Measurements from ENCODE around the gene CXXC5. TPM values are rescaled to one million over a fixed set of nuclear protein-coding genes. Genes with fewer than 3 reads are reported as not detected.
A peak's percentile ranks its signal among the peaks of the same experiment; 100 is the strongest.
"Not testable (repeated sequence)": the region's sequence is repeated elsewhere in the genome, so short reads cannot be mapped to it uniquely, and the experiment has no call there.

Gene CXXC5
- total RNA-seq (2014; rRNA removed; shearing (Covaris generic)), result 39.8 and 43.0 TPM in 2 replicates

DNA sequence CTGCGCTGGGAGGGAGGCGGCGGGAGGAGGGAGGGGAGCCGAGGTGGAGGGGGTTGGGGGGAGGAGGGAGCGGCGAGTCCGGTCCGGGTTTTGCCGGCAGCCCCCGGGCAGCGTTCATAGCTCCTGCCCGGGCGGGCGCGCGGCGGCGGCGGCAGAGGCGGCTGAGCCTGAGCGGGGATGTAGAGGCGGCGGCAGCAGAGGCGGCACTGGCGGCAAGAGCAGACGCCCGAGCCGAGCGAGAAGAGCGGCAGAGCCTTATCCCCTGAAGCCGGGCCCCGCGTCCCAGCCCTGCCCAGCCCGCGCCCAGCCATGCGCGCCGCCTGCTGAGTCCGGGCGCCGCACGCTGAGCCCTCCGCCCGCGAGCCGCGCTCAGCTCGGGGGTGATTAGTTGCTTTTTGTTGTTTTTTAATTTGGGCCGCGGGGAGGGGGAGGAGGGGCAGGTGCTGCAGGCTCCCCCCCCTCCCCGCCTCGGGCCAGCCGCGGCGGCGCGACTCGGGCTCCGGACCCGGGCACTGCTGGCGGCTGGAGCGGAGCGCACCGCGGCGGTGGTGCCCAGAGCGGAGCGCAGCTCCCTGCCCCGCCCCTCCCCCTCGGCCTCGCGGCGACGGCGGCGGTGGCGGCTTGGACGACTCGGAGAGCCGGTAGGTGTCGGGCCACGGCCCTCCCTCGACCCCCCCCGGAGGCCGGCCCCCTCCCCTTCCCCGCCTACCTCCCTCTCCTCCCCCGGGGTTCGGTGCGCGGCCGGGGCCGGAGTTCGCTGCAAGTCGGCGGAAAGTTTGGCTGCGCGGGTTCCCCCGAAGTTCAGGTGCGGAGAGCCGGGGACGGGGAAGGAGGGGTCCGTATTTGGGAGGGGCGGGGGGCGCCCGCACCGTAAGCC lies at the start of gene CXXC5:
Gene CXXC5, plus strand, starts transcription at position 145 of the 877 bp plus-strand sequence. CDS start 32,175 bp downstream, outside the sequence.
- DNase-seq (ENCODE audit: low read depth), result peak; percentile 83

DNA sequence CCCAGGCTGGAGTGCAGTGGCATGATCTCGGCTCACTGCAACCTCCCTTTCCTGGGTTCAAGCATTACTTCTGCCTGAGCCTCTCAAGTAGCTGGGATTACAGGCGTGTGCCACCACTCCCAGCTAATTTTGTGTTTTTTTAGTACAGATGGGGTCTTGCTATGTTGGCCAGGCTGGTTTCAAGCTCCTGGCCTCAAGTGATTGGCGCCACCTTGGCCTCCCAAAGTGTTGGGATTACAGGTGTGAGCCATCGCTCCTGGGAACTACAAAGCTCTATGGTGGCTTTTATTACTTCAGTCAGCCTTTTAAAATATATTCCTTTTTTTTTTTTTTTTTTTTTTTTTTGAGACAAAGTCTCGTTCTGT lies 49.6 kb upstream of the CXXC5 start:
- not testable (repeated sequence) for DNase-seq (ENCODE audit: low read depth)

DNA sequence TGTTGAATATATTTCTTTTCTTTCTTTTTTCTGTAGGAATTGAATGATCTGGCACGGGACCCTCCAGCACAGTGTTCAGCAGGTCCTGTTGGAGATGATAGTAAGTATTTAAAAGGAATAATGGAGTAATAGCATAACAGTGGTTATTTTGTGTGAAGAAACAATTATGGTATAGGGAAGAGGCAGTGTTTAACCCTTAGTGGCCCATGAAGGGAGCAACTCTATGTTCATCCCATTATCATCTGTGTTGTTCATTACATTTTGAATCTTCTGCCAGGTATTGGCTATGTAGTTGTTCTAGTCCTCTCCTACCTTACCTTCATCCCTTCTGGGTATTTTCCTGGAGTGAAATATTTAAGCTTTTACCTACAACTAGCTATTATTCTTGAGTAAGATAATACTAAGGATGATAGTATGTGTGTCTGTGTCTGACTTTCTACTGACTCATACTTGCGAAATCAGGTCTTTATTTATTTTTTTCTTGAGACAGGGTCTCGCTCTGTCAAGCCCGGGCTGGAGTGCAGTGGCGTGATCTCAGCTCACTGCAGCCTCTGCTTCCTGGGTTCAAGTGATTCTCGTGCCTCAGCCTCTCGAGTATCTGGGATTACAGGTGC lies 47.7 kb upstream of the CXXC5 start:
- DNase-seq (ENCODE audit: low read depth), result peak; percentile 8

DNA sequence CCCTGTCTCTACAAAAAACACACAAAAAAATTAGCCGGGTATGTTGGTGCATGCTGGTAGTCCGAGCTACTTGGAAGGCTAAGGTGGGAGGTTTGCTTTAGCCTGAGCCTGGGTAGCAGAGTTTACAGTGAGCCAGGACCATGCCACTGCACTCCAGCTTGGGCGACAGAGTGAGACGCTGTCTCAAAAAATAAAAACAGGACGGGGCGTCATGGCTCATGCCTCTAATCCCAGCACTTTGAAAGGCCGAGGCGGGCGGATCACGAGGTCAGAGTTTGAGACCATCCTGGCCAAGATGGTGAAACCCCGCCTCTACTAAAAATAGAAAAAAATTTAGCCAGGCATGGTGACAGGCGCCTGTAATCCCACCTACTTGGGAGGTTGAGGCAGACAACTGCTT lies 46.7 kb upstream of the CXXC5 start:
- DNase-seq (ENCODE audit: low read depth), result no peak

DNA sequence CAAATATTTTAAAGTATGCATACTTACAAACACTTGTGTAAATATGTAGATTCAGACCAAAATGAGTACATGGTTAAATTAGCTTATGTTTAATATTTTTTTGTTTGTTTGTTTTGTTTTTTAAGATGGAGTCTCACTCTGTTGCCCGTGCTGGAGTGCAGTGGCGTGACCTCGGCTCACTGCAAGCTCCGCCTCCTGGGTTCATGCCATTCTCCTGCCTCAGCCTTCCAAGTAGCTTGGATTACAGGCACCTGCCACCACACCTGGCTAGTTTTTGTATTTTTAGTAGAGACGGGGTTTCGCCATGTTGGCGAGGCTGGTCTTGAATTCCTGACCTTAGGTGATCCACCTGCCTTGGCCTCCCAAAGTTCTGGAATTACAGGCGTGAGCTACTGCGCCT lies 46.2 kb upstream of the CXXC5 start:
- DNase-seq (ENCODE audit: low read depth), result not testable (repeated sequence)

DNA sequence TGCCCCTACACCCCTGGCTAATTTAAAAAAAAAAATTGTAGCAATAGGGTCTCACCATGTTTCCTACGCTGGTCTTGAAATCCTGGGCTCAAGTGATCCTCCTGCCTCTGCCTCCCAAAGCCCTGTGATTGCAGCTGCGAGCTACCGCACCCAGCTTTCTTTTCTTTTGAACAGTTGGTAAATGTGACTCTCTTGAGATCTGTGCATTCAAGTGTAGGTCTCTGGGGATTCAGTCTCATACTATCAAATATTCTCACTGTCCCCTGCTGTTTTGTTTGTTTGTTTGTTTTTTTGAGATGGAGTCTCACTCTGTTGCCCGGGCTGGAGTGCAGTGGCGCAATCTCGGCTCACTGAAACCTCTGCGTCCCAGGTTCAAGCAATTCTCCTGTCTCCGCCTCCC lies 42.3 kb upstream of the CXXC5 start:
- no peak for DNase-seq (ENCODE audit: low read depth)

DNA sequence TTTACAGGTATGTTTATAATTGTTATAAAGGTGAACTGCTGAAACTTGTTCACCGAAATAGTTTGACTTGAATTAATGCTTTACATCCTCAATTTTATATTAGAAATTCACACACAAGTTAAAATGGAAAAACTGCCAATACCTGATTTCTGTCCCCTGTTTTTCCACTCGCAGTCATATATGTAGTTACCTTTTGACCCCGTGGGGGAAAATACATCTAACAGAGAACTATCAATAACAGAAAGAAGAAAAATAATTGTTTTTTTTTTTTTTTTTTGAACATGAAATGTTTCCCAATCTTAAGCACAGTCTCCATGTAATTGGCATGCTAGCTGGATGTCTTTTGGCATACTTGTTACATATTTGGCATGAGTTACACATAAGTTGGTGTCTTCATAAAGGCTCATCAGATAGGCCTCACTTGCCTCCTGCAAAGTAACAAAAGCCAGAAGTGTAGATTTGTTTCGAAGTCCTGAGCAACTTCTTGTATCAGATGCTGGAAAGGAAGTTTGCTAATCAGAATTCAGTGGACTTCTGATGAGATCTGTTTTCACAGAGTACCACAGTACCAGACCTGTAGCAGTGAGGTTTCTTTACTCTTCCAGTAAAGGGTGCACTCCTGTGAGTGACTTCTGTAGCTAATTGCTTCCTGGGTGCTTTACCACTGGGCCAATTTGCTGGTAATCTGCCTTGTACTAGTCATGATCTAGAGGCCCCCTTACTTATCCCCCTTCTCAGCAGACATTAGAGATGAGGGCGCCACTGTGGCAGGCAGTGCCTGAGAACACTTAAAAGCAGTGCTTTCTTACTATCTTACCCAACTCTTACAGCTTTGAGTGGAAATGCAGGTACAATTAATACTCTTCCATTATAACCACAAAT lies 36.2 kb upstream of the CXXC5 start:
- no peak for DNase-seq (ENCODE audit: low read depth)

DNA sequence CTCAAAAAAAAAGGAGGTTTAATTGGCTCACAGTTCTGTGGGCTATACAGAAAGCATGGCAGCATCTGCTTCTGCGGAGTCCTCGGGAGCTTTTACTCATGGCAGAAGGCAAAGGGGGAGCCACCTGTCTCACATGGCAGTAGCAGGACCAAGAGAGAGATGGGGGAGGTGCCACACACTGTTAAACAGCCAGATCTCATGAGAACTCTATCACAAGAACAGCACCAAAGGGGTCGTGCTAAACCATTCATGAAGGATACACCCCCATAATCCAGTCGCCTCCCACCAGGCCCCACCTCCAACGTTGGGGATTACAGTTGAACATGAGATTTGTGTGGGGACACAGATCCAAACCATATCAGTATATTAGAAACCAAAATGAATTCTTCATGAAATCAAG lies 28.3 kb upstream of the CXXC5 start:
- DNase-seq (ENCODE audit: low read depth), result no peak

DNA sequence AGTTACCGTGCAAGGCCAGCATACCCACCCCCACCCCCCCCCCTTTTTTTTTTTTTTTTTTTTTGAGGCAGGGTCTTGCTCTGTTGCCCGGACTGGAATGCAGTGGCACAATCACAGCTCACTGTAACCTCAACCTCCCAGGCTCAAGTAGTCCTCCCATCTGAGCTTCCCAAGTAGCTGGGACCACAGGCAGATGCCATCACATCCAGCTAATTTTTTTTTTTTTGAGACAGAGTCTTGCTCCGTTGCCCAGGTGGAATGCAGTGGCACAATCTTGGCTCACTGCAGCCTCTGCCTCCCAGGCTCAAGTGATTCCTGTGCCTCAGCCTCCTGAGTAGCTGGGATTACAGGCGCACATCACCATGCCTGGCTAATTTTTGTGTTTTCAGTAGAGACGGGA lies 22.8 kb upstream of the CXXC5 start:
- DNase-seq (ENCODE audit: low read depth), result not testable (repeated sequence)

DNA sequence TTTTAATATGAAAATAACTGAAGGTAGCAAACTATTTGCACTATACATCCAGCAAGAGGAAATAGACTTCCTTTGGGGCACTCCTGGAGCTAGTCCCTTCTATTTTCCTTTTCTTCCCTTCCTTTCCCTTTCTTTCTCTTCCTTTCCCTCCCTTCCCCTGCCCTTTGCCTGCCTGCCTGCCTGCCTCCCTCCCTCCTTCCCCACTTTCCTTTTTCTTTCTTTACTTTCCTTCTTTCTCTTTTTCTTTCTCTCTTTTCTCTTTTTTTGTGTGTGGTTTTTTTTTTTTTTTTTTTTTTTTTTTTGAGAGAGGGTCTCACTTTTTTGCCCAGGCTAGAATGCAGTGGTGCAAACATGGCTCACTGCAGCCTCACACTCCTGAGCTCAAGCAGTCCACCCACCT lies 17.3 kb upstream of the CXXC5 start:
- DNase-seq (ENCODE audit: low read depth), result no peak

DNA sequence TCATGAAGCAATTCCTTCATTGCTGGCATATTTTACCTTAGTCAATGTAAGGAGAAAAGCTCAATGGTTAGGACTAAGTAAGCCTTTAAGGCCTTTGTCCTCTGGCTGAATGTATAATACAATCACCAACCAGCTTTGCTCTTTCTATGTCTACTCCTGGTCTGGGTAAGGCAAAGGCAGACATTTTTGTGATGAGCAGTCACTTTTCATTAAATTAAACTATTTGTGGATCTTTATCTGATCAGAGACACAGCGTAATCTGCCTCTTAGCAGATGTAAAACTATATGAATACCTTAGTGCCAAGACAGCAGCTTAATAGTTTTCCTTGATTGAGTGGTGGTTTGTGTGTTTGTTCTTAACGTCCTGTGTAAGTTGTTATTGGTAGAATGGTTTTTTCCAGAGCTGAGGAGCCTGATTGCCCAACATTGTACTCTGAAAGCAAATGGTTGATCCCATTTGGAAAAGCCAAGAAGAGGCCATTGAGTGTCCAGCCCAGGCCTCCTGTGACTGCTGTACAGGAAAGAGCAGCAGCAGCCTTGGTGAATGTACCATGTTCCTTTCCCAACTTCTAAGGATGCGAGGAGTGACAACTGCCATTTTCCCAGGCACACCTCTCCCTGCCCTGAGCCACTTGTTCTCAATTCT lies 16.5 kb upstream of the CXXC5 start:
- no peak for DNase-seq (ENCODE audit: low read depth)

DNA sequence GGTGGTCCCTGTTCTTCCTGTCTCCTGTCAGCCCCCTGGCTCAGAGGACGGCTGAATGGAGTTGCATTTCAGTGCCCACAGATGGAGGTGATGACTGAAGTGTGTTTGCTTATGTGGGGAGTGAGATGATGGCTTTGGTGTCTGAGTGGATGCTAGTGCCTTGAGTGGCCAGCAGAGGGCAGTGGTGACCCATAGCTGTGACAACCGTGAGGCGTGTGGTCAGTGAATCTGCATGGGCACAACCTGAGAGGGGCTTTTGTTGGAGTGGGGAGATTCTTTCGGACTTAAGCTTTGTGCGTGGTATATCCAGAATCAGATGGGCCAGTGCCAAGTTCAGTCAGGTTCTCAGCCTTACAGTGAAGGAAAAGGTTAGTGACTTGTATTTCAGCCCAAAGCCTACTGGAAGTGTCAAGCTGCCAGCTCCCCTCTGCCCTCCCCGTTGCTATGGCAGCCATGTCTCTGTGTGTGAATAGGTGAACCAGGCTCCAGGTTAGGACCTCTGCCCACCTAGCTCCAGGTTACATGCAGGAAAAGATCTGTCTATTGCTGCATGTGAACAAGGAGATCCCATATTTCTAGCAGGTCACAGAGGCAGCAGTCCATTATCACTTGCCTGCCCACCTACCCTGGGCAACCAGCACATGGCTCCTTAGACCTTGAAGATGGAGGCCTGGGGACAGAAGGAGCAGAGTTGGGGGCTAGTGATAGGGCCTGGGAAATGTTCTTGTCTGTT lies 14.7 kb upstream of the CXXC5 start:
- peak; percentile 64 for DNase-seq (ENCODE audit: low read depth)

DNA sequence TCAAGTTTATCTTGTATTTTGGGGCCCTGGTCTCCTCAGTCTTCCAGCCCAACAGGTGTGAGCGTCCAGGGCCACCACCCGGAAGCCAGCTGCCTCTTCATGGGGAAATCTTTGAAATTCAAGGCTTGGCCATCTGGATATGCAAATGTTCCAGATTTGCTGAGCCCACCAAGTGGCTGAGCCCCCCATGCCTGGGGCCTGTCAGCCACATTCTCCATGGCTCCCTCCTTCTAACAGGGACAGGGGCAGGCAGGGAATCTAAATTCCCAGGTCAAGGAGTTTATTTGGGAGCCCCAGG lies 14.2 kb upstream of the CXXC5 start:
- DNase-seq (ENCODE audit: low read depth), result no peak

DNA sequence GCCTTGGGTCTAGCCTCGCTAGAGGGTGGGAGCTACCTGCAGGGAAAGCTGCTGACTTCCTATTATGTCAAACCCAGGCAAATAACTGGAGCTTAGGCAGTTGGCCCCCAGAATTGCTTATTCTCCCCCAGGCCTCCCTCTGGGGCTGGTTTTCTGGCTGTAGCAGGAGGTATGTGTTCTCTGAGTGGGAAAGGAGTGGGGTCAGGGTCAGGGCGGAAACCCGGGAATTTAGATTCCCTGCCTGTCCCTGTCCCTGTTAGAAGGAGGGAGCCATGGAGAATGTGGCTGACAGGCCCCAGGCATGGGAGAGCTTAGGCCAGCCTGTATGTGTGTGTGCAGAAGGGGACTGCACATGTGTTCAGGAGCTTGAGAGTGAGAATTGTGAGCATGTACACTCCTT lies 13.6 kb upstream of the CXXC5 start:
- no peak for DNase-seq (ENCODE audit: low read depth)

DNA sequence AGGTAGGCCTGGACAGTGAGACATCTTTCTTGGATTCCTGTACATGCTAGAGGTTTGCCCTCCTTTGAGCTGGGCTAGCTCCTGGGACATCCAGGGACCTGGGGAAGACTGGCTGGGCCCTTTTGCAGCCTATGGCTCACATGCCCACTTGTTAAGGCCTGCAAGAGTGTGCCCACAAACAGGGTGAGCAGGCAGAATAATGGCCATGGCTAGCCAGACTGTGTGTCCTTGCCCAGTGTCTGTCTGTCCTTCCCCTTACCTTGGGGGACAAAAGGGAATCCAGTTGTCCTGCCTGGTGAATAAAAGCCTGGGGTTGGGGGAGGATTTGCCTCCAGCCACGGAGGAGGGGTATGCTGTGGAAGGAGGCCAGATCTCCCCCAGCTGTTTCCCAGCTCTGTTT lies 13.0 kb upstream of the CXXC5 start:
- DNase-seq (ENCODE audit: low read depth), result no peak

DNA sequence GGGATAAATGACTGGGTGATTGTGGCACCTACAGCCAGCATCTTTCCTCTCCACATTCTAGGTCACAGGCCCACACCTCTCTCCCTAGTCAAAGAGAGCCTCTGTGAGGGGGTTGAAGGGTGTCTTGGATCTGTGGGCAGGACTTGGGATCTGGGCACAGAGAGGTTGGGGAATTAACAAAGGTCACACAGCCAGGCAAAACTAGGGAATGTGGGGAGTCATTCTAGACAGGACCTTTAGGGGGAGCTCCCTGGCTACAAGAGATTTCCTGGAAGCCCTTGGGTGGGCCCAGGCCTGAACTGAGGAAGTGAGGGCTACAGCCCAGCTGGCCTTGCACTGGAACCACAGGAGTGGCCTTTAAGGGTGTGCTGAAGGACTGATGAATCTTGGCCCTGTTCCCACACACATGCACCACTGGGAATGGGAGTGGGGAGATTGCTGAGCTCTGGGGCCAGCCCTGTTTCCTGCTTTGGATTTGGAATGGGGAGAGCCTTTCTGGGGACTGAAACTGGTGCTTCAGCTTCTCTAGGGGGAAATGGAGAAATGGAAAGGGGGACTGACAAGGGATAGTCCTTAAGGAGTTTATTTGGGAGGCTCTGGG lies 12.4 kb upstream of the CXXC5 start:
- DNase-seq (ENCODE audit: low read depth), result peak; percentile 96

DNA sequence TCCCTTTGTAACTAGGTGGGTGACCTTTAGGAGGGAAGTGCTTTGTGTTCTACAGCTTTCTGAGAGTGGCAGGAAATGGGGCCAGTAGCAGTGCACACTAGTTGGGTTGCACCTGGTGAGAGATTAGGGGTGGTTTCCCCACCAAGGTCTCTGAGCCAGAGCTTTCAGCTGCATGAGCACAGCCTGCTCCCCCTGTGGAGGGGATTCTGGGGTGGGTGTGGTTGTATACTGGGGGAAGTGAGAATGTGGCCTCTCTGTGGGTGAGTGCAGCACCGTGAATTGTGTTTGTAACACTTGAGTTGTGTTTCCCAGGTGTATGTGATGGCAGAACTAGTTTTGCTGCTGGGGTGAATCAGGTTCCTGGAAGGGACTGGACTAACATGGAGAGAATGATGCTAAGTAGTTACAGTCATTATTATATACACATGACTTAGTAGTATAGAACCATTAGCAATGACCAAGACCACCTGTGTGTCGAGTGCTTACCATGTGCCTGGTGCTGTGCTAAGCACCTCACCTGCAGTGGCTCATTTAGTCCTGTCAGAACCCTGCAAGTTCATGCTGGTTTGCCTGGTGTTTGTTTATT lies 11.8 kb upstream of the CXXC5 start:
- DNase-seq (ENCODE audit: low read depth), result no peak

DNA sequence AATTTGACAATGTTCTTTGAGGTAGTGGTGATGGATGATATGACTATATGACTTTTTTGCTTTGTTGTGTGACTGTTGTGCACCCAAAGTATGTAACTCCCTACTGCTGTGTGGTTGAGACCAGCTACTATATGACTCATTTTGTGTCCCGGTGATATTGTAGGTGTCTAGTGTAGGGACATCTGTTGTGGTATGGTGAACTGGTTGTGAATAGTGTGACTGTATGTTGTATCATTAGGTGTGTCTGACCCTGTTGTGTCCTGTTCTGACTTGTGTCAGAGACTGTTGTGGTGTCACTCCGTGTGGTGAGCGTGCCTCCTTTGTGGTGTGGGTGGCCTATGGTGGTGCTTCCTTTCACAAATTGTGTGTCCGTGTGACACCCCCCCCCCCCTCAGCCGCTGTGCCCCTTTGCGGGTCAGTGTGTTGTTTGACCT lies 11.2 kb upstream of the CXXC5 start:
- DNase-seq (ENCODE audit: low read depth), result peak; percentile 65

DNA sequence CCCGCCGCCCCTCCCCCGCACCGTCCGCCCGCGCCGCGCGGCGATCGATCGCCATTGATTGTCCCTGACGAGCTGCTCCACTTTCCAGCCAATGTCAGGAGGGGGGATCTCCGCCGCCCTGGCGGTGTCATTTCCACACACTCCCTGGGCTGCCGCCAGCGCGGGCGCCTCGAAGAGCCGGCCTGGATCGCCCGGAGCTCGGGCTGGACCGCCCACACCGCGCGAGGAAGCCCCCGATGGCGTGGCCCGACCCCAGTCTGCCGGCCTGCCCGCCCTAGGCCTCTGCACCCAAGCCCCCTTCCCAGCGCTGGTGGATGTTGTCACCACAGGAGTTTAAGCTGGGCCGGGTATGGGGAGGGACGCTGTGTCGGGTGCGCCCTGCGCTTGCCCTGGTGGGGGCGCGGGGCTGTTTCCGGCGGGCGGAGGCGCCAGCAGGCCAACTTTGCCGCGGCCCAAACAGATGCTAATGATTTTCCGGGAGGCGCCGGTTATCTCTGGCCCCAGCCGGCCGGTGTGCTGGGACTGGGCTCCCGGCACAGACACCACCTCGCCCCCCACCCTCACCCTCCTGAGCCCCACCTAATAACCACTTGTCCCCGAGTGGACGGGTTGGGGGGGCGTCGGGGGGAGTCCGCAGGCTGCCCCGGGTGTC lies 10.6 kb upstream of the CXXC5 start:
- peak; percentile 73 for DNase-seq (ENCODE audit: low read depth)

Measured in RPMI7951 (cell line).